ENCODE results near the gene FYCO1. TPM values are rescaled to one million over a fixed set of nuclear protein-coding genes. Genes with fewer than 3 reads are reported as not detected.

Gene FYCO1
- polyA plus RNA-seq, 4 donors = 16.5 to 19.3 (median 18.1) TPM

GRCh38 chr3:45922950-45923590 lies 72.6 kb downstream of the FYCO1 start:
- DNase-seq (ENCODE audit: low read depth in 4 of 4, low spot score in 2 of 4) = no peak

- no peak for DNase-seq (ENCODE audit: low read depth in 4 of 4, low spot score in 2 of 4)
Measured at GRCh38 chr3:45922039-45922326, 73.6 kb downstream of the FYCO1 start.

- no peak for DNase-seq (ENCODE audit: low read depth in 4 of 4, low spot score in 2 of 4)
Measured at GRCh38 chr3:45921158-45922038, 74.2 kb downstream of the FYCO1 start.

GRCh38 chr3:45917146-45917898 lies 78.3 kb downstream of the FYCO1 start:
- DNase-seq (ENCODE audit: low read depth in 4 of 4, low spot score in 2 of 4) = no peak

GRCh38 chr3:45915518-45916231 lies 79.9 kb downstream of the FYCO1 start:
- DNase-seq (ENCODE audit: low read depth in 4 of 4, low spot score in 2 of 4) = no peak

GRCh38 chr3:45915059-45915439 lies 80.6 kb downstream of the FYCO1 start:
- DNase-seq (ENCODE audit: low read depth in 4 of 4, low spot score in 2 of 4) = no peak

GRCh38 chr3:45914362-45915058 lies 81.1 kb downstream of the FYCO1 start:
- DNase-seq (ENCODE audit: low read depth in 4 of 4, low spot score in 2 of 4) = no peak

GRCh38 chr3:45912435-45912834 lies 83.2 kb downstream of the FYCO1 start:
- DNase-seq (ENCODE audit: low read depth in 4 of 4, low spot score in 2 of 4) = no peak

GRCh38 chr3:45911511-45912226 lies 84.0 kb downstream of the FYCO1 start:
- DNase-seq (ENCODE audit: low read depth in 4 of 4, low spot score in 2 of 4) = no peak

- no peak for DNase-seq (ENCODE audit: low read depth in 4 of 4, low spot score in 2 of 4)
Measured at GRCh38 chr3:45910892-45911291, 84.7 kb downstream of the FYCO1 start.

GRCh38 chr3:45909542-45909941 lies 86.1 kb downstream of the FYCO1 start:
- DNase-seq (ENCODE audit: low read depth in 4 of 4, low spot score in 2 of 4) = no peak

GRCh38 chr3:45908761-45909160 lies 86.9 kb downstream of the FYCO1 start:
- DNase-seq (ENCODE audit: low read depth in 4 of 4, low spot score in 2 of 4) = no peak

- DNase-seq (ENCODE audit: low read depth in 4 of 4, low spot score in 2 of 4) = no peak
Measured at GRCh38 chr3:45907769-45908705, 87.6 kb downstream of the FYCO1 start.

- DNase-seq (ENCODE audit: low read depth in 4 of 4, low spot score in 2 of 4) = no peak
Measured at GRCh38 chr3:45906681-45907407, 88.8 kb downstream of the FYCO1 start.

- DNase-seq (ENCODE audit: low read depth in 4 of 4, low spot score in 2 of 4) = no peak
Measured at GRCh38 chr3:45905755-45906154, 89.9 kb downstream of the FYCO1 start.

GRCh38 chr3:45904931-45905330 lies 90.7 kb downstream of the FYCO1 start:
- DNase-seq (ENCODE audit: low read depth in 4 of 4, low spot score in 2 of 4) = no peak

- no peak for DNase-seq (ENCODE audit: low read depth in 4 of 4, low spot score in 2 of 4)
Measured at GRCh38 chr3:45896956-45897355, 98.7 kb downstream of the FYCO1 start.

Data from left renal cortex interstitium (tissue), 4 donors.